Globus pallidus (tissue), 1 donor: ENCODE results near the gene TXNRD2.
"Not testable (repeated sequence)": the region's sequence is repeated elsewhere in the genome, so short reads cannot be mapped to it uniquely, and the experiment has no call there.

Source experiments
- DNase-seq: peaks from one replicate; pipeline ENCODE4 v3.0.0-alpha.2; 2015; ENCODE audit warnings: low spot score

Gene TXNRD2

DNA sequence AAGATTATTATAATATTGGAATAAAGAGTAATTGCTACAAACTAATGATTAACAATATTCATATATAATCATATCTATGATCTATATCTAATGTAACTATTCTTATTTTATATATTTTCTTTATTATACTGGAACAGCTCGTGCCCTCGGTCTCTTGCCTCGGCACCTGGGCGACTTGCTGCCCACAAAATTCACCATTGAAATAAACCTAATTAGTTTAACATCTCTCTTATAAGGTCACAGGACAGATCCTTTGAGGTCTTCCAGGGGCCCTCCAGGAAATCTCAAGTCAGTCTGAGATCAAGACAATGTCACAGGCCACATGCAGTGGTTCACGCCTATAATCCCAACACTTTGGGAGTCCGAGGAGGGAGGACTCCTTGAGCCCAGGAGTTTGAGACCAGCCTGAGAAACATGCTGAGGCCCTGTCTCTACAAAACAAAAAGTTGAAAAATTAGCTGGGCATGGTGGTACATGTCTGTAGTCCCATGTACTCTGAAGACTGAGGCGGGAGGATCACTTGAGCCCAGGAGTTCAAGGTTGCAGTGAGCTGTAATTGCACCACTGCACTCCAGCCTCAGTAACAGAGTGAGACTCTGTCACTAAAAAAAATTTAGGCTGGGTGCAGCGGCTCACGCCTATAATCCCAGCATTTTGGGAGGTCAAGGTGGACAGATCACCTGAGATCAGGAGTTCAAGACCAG, 6.6 kb upstream of the TXNRD2 start:
- DNase-seq, result no peak

DNA sequence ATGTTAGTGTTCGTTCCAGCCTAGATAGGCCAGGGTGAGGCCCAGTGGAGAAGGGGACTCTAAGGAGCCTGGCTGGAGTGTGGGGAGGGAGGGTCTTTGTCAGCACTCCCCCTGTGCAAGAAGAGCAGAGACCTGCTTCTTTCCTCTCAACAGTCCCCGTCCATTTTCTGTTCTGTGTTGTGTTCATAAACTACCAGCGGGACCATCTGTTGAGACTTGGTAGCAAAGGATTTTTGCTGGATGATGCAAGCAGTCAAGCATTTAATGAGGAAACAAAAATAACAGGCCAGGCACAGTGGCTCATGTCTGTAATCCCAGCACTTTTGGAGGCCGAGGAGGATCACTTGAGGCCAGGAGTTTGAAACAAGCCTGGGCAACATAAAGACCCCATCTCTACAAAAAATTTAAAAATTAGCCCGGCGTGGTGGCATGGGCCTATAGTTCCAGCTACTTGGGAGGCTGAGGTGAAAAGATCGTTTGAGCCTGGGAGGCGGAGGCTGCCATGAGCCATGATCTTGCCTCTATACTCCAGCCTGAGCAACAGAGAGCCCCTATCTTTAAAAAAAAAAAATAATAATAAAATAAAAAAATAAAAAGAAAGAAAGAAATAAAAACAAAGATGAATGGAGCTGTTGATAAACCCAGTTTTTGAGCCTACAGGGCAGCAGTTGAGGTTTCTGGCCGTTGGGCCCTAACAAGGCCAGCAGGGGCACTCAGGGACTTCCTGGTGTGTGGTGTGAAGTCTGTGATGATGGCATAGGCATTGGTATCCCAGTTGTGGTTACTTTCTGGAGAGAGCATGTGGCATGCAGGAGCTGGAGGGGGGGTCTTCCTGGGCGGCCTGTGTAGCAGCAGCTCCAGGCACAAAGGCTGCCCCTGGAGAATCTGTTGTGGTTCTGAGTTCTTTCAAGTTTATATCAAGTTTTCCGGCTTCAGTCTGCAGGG, 1.7 kb upstream of the TXNRD2 start:
- no peak for DNase-seq

DNA sequence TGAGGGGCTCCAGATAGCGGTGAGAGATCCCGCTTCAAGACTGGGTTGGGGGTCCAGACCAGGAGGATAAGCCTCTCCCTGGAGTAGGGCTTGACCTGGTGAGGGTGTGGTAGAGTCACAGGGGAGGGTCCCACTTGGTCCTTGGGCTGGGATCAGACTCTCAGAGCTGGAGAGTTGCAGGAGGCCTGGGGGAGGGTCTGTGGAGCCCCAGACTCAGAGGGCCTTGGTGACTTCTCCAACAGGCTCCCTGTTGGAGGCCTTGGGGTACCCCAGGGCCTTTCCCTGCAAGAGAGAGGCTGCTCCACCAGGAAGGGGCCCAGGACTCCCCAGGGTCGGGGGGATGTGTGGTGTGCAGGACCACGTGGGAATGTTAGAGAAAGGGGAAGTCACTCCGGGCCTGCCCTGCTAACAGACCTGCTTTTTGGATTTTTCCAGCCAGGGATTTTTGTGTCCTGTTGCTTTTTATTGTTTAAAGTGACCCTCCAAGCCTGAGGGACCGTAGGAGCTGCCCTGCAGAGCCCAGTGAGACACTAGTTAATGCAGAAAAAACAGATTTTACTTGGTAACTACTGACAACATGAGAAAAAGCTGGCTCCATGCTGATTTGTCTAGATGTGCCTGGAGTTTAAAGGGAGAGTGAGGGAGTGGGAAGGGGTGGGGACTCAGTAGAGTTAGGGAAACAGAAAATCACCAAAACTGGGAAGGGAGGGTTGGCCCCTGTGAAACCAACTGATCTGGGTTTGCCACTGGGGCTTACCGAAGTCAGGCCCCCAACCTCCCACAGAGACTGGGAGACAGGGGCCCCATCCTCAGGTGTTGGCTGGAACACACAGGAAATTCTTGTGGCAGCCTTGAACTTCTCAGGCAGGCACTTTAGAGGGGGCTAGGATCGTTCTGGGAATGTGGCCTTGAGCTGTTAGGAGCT, 801 bp upstream of the TXNRD2 start:
- DNase-seq, result no peak

GRCh38 chr22:19940536-19941364, 868 bp downstream of the TXNRD2 start:
- no peak for DNase-seq

DNA sequence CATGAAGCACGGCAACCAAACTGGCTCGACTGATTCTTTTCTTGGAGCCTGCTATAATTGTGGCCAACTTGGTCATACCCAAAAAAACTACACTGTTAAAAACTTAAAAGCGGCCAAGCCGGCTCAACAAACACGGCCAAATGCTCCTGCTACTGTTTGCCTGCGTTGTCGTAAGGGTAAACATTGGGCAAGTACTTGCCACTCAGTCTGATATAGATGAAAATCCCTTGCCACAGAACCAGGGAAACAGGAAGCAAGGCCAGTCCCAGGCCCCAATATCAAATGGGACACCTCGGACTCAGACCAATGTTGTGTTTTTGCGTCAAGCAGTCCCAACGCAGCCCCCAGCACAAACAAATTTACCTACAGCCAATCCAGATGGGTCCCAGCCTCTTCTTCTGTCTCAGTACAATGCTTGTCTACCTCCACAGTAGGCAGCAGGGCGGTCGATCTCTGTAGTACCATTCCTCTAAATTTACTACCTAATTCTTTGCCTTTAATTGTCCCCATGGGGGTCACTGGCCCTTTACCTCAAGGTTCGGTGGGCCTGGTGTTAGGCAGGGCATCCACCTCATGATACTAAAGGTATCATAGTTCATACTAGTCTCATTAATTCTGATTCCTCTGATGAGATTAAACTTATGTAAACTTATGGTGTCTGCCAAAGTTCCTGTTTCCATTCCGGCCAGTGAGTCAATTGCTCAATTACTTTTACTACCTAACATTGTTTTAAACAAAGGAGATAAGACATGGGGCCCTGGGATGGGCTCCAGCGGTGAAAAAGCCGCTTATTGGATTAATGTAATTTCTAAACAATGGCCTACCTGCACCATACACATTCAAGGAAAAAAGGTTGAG, 3.8 kb downstream of the TXNRD2 start:
- DNase-seq, result no peak

DNA sequence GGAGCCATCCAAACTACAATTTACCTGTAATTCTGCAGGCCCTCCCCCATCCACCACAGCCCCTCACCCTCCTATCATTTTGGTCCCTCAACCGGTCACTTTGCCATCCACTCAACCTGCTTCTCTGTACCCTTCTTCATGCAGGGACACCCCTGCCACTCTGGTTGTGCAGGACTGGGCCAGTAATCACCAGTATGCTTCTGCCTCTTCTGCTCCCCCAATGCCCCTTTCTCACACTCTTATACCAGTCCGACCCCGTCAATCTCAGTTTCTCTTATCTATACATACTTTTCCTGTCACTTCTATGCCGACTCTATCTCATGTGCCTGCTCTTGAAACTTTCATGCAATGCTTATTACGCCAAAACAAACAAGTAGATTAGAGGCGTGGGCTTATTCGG, 5.1 kb downstream of the TXNRD2 start:
- DNase-seq, result no peak

GRCh38 chr22:19935123-19935718, 6.4 kb downstream of the TXNRD2 start:
- not testable (repeated sequence) for DNase-seq

GRCh38 chr22:19933341-19934241, 8.0 kb downstream of the TXNRD2 start:
- DNase-seq, result no peak

- DNase-seq, result no peak
Measured at GRCh38 chr22:19932367-19933206, 9.0 kb downstream of the TXNRD2 start.

DNA sequence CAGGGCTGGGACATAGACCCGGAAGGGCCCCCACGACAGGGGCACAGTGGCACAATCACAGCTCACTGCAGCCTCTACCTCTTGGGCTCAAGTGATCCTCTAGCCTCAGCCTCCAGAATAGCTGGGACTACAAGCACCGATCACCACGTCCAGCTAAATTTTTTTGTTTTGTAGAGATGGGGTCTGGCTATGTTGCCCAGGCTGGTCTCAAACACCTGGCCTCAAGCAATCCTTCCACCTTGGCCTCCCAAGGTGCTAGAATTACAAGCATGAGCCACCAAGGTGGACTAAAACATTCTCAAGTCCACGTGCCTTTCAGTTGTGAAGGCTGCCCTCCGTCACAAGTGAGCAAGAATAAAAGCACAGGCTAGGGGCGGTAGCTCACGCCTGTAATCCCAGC, 10.1 kb downstream of the TXNRD2 start:
- DNase-seq, result no peak

DNA sequence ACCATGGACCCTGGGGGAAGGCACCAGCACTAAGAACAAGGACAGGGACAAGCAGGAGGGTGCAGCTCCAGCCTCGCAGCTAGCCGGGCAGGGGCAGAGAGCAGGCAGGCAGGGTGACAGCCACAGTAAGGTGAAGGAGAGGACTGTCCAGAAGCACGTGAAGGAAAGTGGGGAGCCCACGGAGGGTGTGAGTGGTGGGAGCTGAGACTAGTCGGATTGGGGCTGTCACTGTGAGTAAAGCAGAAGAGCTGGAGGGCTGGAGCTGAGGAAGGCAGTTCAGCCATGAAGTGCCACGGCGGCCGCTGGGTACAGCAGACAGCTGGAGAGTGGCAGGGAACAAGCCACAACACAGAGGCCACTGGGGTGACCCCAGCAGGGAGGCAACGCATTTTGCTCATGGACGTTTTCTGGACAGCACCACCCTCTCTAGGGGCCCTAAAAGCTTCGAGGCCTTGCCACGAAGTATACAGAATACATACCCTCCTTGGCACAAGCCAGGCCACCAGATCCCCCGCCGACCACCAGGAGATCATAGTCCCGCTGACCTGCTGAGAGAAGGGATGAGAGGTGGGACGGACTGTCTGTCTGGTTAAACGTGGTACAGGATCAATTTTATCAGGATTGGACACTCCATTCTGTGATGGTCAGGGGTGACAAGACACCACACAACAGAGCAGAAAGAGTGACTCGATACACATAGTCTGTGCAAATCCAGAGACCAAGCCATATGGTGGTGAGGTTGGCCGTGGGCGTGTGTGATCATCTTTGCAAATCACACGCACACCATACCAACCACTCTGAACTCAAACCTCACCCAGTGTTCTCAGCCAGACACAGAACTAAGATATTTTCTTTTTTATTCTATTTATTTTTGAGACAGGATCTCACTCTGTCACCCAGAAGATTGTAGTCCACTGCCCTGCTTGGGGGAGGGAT, 10.8 kb downstream of the TXNRD2 start:
- no peak for DNase-seq

- DNase-seq, result no peak
Measured at GRCh38 chr22:19929586-19930550, 11.8 kb downstream of the TXNRD2 start.

GRCh38 chr22:19928207-19928606, 13.4 kb downstream of the TXNRD2 start:
- no peak for DNase-seq

DNA sequence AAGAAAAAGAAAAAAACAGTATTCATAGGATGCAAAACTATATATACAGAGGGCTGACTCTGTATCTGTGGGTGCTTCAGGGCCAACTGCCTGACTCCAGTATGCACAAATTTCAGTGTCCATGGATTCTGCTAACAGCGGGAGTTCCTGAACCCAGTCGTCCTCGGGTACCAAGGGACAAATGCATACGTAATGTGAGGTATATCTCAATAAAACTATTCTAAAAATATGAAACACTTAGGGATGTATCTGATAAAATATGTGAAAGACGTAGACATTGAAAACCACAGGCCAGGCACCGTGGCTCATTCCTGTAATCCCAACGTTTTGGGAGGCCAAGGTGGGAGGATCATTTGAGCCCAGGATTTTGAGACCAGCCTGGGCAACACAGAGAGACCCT, 13.9 kb downstream of the TXNRD2 start:
- no peak for DNase-seq

- not testable (repeated sequence) for DNase-seq
Measured at GRCh38 chr22:19926028-19926427, 15.6 kb downstream of the TXNRD2 start.
